ENCODE measurements around the gene WFIKKN1.

Gene WFIKKN1

GRCh38 chr16:657487-657886 is 26.7 kb downstream of the WFIKKN1 start:
- DNase-seq (ENCODE audit: low read depth) = no peak

- DNase-seq (ENCODE audit: low read depth) = no peak
Measured at GRCh38 chr16:658679-659571, 28.1 kb downstream of the WFIKKN1 start.

GRCh38 chr16:659618-660017 is 28.8 kb downstream of the WFIKKN1 start:
- DNase-seq (ENCODE audit: low read depth) = no peak

GRCh38 chr16:660132-660458 is 29.3 kb downstream of the WFIKKN1 start:
- DNase-seq (ENCODE audit: low read depth) = no peak

GRCh38 chr16:660459-661183 is 29.8 kb downstream of the WFIKKN1 start:
- peak; percentile 81 for DNase-seq (ENCODE audit: low read depth)

- DNase-seq (ENCODE audit: low read depth) = no peak
Measured at GRCh38 chr16:661184-661821, 30.5 kb downstream of the WFIKKN1 start.

- DNase-seq (ENCODE audit: low read depth) = no peak
Measured at GRCh38 chr16:662095-662494, 31.3 kb downstream of the WFIKKN1 start.

GRCh38 chr16:662597-662996 is 31.8 kb downstream of the WFIKKN1 start:
- DNase-seq (ENCODE audit: low read depth) = no peak

- DNase-seq (ENCODE audit: low read depth) = no peak
Measured at GRCh38 chr16:666572-666971, 35.8 kb downstream of the WFIKKN1 start.

GRCh38 chr16:667113-667779 is 36.5 kb downstream of the WFIKKN1 start:
- DNase-seq (ENCODE audit: low read depth) = no peak

GRCh38 chr16:667780-668518 is 37.2 kb downstream of the WFIKKN1 start, which contains the start of gene RHOT2:
TSS of gene RHOT2 (plus strand) at chr16:668132. CDS start at chr16:668200, 68 bp downstream.
- peak; percentile 72 for DNase-seq (ENCODE audit: low read depth)

GRCh38 chr16:668519-669171 is 37.9 kb downstream of the WFIKKN1 start:
- DNase-seq (ENCODE audit: low read depth) = no peak

- no peak for DNase-seq (ENCODE audit: low read depth)
Measured at GRCh38 chr16:669666-670065, 38.9 kb downstream of the WFIKKN1 start.

- DNase-seq (ENCODE audit: low read depth) = no peak
Measured at GRCh38 chr16:670485-671352, 39.9 kb downstream of the WFIKKN1 start.

GRCh38 chr16:671353-672131 is 40.8 kb downstream of the WFIKKN1 start:
- DNase-seq (ENCODE audit: low read depth) = no peak

- DNase-seq (ENCODE audit: low read depth) = no peak
Measured at GRCh38 chr16:672371-672770, 41.6 kb downstream of the WFIKKN1 start.

GRCh38 chr16:672851-673250 is 42.1 kb downstream of the WFIKKN1 start:
- no peak for DNase-seq (ENCODE audit: low read depth)

- no peak for DNase-seq (ENCODE audit: low read depth)
Measured at GRCh38 chr16:673399-673991, 42.7 kb downstream of the WFIKKN1 start.
